ENCODE results near the gene MAPT. TPM values are rescaled to one million over a fixed set of nuclear protein-coding genes. Genes with fewer than 3 reads are reported as not detected.

Gene MAPT
- total RNA-seq, 4 donors from 2014 or later: 0.44 to 12.2 (median 3.3) TPM

DNA sequence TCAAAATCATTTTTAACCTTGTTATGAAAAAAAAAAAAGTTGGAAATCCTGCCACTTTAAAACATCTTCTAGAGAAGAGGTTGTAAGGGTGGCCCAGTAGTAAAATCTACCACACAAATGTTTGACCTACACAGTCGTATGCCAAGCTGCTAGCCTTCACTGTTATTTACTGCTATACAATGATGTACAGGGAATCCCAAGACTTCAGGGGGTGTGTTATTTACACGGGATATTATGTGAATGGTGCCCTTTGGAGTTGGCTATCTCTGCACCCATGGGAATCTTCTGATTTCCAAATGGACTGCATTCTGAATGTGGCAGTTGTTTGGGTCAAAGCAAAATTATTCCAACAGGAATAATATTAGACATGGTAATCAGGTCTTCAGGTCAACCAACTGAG is 150.6 kb downstream of the MAPT start:
- no peak for DNase-seq
- H3K4me1 ChIP-seq: peaks cover 0 to 41% (median 13%) of the 10 kb centered on the region in 3 donors
- WGBS, 2 donors: 52 to 58% methylated on average over 2 of the region's 2 CpGs
- intact Hi-C loops (cut with DNase I): loop anchor here (5.0 kb wide), 1 partner anchor 147 kb away; the partner anchor contains the start of gene KANSL1
- H3K4me3 ChIP-seq: no peak overlapping the region
- H3K36me3 ChIP-seq: peaks cover 0 to 94% (median 11%) of the 10 kb centered on the region in 3 donors
- no peaks in the 10 kb centered on the region for H3K27me3 ChIP-seq
- no peaks in the 10 kb centered on the region for H3K9me3 ChIP-seq
- peak overlapping the region in 1 of 4 donors; percentile 51 for H3K27ac ChIP-seq
- TF ChIP-seq POLR2A (IDR thresholded peaks at IDR 0.05): no peak

- no peak for DNase-seq
These were observed 151.3 kb downstream of the MAPT start for GRCh38 chr17:46045639-46046038.

GRCh38 chr17:46046957-46047356 is 152.6 kb downstream of the MAPT start:
- no peak for DNase-seq
- H3K4me1 ChIP-seq: peaks cover 0 to 40% (median 13%) of the 10 kb centered on the region in 3 donors
- no peaks in the 10 kb centered on the region for H3K27me3 ChIP-seq
- peaks cover 0 to 93% (median 16%) of the 10 kb centered on the region in 3 donors for H3K36me3 ChIP-seq
- TF ChIP-seq, protein P1, sequence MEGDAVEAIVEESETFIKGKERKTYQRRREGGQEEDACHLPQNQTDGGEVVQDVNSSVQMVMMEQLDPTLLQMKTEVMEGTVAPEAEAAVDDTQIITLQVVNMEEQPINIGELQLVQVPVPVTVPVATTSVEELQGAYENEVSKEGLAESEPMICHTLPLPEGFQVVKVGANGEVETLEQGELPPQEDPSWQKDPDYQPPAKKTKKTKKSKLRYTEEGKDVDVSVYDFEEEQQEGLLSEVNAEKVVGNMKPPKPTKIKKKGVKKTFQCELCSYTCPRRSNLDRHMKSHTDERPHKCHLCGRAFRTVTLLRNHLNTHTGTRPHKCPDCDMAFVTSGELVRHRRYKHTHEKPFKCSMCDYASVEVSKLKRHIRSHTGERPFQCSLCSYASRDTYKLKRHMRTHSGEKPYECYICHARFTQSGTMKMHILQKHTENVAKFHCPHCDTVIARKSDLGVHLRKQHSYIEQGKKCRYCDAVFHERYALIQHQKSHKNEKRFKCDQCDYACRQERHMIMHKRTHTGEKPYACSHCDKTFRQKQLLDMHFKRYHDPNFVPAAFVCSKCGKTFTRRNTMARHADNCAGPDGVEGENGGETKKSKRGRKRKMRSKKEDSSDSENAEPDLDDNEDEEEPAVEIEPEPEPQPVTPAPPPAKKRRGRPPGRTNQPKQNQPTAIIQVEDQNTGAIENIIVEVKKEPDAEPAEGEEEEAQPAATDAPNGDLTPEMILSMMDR (IDR thresholded peaks at IDR 0.05): peak in 1 of 6 experiments; percentile 6
- no peak for TF ChIP-seq POLR2A (IDR thresholded peaks at IDR 0.05)
- intact Hi-C loops (cut with DNase I): no loop called here
- no peak overlapping the region for H3K27ac ChIP-seq
- no peak overlapping the region for H3K4me3 ChIP-seq
- 67 to 88% methylated on average over 1 of the region's 1 CpG for WGBS, 2 donors
- H3K9me3 ChIP-seq: no peaks in the 10 kb centered on the region

More at GRCh38 chr17:46045639-46046038, 151.3 kb downstream of the MAPT start:
- H3K27ac ChIP-seq: peak overlapping the region in 1 of 4 donors; percentile 51
- peaks cover 0 to 94% (median 16%) of the 10 kb centered on the region in 3 donors for H3K36me3 ChIP-seq
- H3K27me3 ChIP-seq: no peaks in the 10 kb centered on the region
- WGBS, 2 donors: 80 to 82% methylated on average over 3 of the region's 3 CpGs
- H3K4me1 ChIP-seq: peaks cover 0 to 40% (median 13%) of the 10 kb centered on the region in 3 donors
- TF ChIP-seq, protein P1 (IDR thresholded peaks at IDR 0.05): no peak
- TF ChIP-seq POLR2A (IDR thresholded peaks at IDR 0.05): no peak
- H3K9me3 ChIP-seq: no peaks in the 10 kb centered on the region
- intact Hi-C loops (cut with DNase I): no loop called here
- no peak overlapping the region for H3K4me3 ChIP-seq

- Histone ChIP-seq H3K27me3 (no peaks in the 10 kb centered on the region), H3K27ac (no peak overlapping the region), H3K9me3 (no peaks in the 10 kb centered on the region), H3K36me3 (peaks cover 0 to 93% (median 16%) of the 10 kb centered on the region in 3 donors), H3K4me3 (no peak overlapping the region), H3K4me1 (peaks cover 0 to 40% (median 13%) of the 10 kb centered on the region in 3 donors)
- WGBS, 2 donors: 83 to 91% methylated on average over 3 to 5 of the region's 5 CpGs
- no peak for DNase-seq
- TF ChIP-seq, protein P1 (IDR thresholded peaks at IDR 0.05): no peak
- TF ChIP-seq POLR2A (IDR thresholded peaks at IDR 0.05): no peak
- intact Hi-C loops (cut with DNase I): no loop called here
These were observed 153.0 kb downstream of the MAPT start for GRCh38 chr17:46047398-46047797.

- H3K4me1 ChIP-seq: peaks cover 0 to 39% (median 13%) of the 10 kb centered on the region in 3 donors
- WGBS, 2 donors: 88 to 94% methylated on average over 8 of the region's 8 CpGs
- H3K27me3 ChIP-seq: no peaks in the 10 kb centered on the region
These were observed 153.5 kb downstream of the MAPT start for GRCh38 chr17:46047856-46048255.

More at GRCh38 chr17:46047856-46048255, 153.5 kb downstream of the MAPT start:
- H3K36me3 ChIP-seq: peaks cover 0 to 89% (median 16%) of the 10 kb centered on the region in 3 donors
- no peak for DNase-seq
- intact Hi-C loops (cut with DNase I): no loop called here
- TF ChIP-seq, protein P1 (IDR thresholded peaks at IDR 0.05): no peak
- TF ChIP-seq POLR2A (IDR thresholded peaks at IDR 0.05): no peak
- no peak overlapping the region for H3K4me3 ChIP-seq
- no peaks in the 10 kb centered on the region for H3K9me3 ChIP-seq
- no peak overlapping the region for H3K27ac ChIP-seq
